K562 (cell line): Measurements from ENCODE around the gene AGO3. TPM values are rescaled to one million over a fixed set of nuclear protein-coding genes. Genes with fewer than 3 reads are reported as not detected.

Experiments used
- ATAC-seq: fragments of 200-7000 bp; cut with Tn5 transposase; 3 replicates; pipeline ENCODE4 v1.9.1; 2020; ENCODE audit warnings: moderate library complexity
- BruUV-seq: library from RNA; stranded (reverse); fragments of 400-500 nt; replicated peaks from 2 replicates; lab custom pipeline; 2021; lab: Mats Ljungman, UMichigan
- CTCF ChIA-PET: fragments of 300-600 bp; formaldehyde crosslinking; extraction: SDS; loops from one replicate; lab custom pipeline; 2021; ENCODE audit warnings: low intra/inter-chr PET ratio; lab: Yijun Ruan, JAX
- POLR2A ChIA-PET: fragments of 300-600, 350-650 bp; sonication (Branson Sonifier 250); formaldehyde crosslinking; extraction: SDS; loops from one replicate; lab custom pipeline; 2021; ENCODE audit warnings: antibody characterized with exemption, inconsistent platforms; lab: Yijun Ruan, JAX
- DNase-seq, 4 experiments: peaks; one replicate each; pipeline versions ENCODE4 v3.0.0 to v3.0.0-alpha.2; 2011 to 2018; ENCODE audit warnings: low spot score in 3 of 4, mixed read lengths in 3 of 4; ENCODE audit errors: extremely low read depth in 1 of 4
- FAIRE-seq: peaks from 2 replicates; lab custom pipeline; 2011; peaks lifted over from hg19 to GRCh38; lab: Jason Lieb, UNC
- H2AFZ ChIP-seq: 2 replicates; pipeline ENCODE4 v1.6.0; 2011; ENCODE audit warnings: low read depth, low read length, control low read depth, inconsistent platforms
- H3K27ac ChIP-seq: fragments of 200-600 bp; 3 replicates; pipeline ENCODE4 v1.8.0; 2011; ENCODE audit warnings: low read depth, mild to moderate bottlenecking, control low read depth, inconsistent platforms, low read length, moderate library complexity, mixed read lengths; ENCODE audit errors: extremely low read depth
- H3K27me3 ChIP-seq, 2 experiments: fragments of 300-600 bp in 1 of 2; 2 replicates in 1 of 2; 3 replicates in 1 of 2; pipeline versions ENCODE4 v1.6.0 to v1.8.0; 2011; ENCODE audit warnings: inconsistent platforms in 2 of 2, low read length in 2 of 2, mild to moderate bottlenecking in 1 of 2, mixed read lengths in 1 of 2, moderate library complexity in 1 of 2; ENCODE audit not compliant: control insufficient read depth in 2 of 2, insufficient read depth in 2 of 2
- H3K36me3 ChIP-seq: fragments of 300-600 bp; 3 replicates; pipeline ENCODE4 v1.8.0; 2011; ENCODE audit warnings: mild to moderate bottlenecking, low read length, inconsistent platforms; ENCODE audit not compliant: control insufficient read depth, insufficient read depth
- H3K4me1 ChIP-seq, 2 experiments: fragments of 200-600 bp in 1 of 2; replicated peaks in 1 of 2; 2 replicates in 1 of 2; 3 replicates in 1 of 2; pipeline versions ENCODE4 v1.5.1 to v1.8.0; 2011; ENCODE audit warnings: inconsistent platforms in 2 of 2, low read length in 2 of 2, mild to moderate bottlenecking in 1 of 2, mixed read lengths in 1 of 2, moderate library complexity in 1 of 2; ENCODE audit not compliant: control insufficient read depth in 2 of 2, insufficient read depth in 2 of 2
- H3K4me2 ChIP-seq: 2 replicates; pipeline ENCODE4 v1.6.1; 2011; ENCODE audit warnings: low read length, control low read depth, inconsistent platforms, mixed read lengths; ENCODE audit not compliant: insufficient read depth
- H3K4me3 ChIP-seq: fragments of 200-600 bp; sonication (generic), shearing (Covaris generic); 2 replicates; pipeline ENCODE4 v1.5.1; 2016; ENCODE audit warnings: control low read depth, inconsistent platforms
- H3K79me2 ChIP-seq: fragments of 200-600 bp; 3 replicates; pipeline ENCODE4 v1.8.0; 2011; ENCODE audit warnings: low read length, inconsistent platforms; ENCODE audit not compliant: control insufficient read depth, insufficient read depth
- H3K9ac ChIP-seq, 2 experiments: 2 replicates each; pipeline versions ENCODE4 v1.6.0 to v1.6.1; 2011; ENCODE audit warnings: low read depth in 2 of 2, low read length in 2 of 2, control low read depth in 1 of 2, inconsistent platforms in 1 of 2, mild to moderate bottlenecking in 1 of 2, mixed read lengths in 1 of 2; ENCODE audit not compliant: insufficient read depth in 1 of 2
- H3K9me1 ChIP-seq: one replicate; pipeline ENCODE4 v1.6.0; 2011; ENCODE audit warnings: inconsistent platforms, mild to moderate bottlenecking, low read length, moderate library complexity; ENCODE audit not compliant: control insufficient read depth, insufficient read depth
- H3K9me3 ChIP-seq: replicated peaks from 2 replicates; pipeline ENCODE4 v1.5.1; 2011; ENCODE audit warnings: low read depth, low read length, inconsistent platforms; ENCODE audit not compliant: control insufficient read depth, insufficient read depth
- H4K20me1 ChIP-seq: replicated peaks from 2 replicates; pipeline ENCODE4 v1.6.1; 2011; ENCODE audit warnings: low read length, inconsistent platforms, mixed read lengths; ENCODE audit not compliant: control insufficient read depth, insufficient read depth
- ARID4B ChIP-seq: sonication (generic); formaldehyde crosslinking; IDR thresholded peaks from 2 replicates; pipeline ENCODE4 v1.8.0; 2022; ENCODE audit warnings: mild to moderate bottlenecking, missing genetic modification reagents
- ATF6 ChIP-seq: sonication (generic); formaldehyde crosslinking; IDR thresholded peaks from 2 replicates; pipeline ENCODE4 v1.4.0; 2020; ENCODE audit warnings: mild to moderate bottlenecking, missing genetic modification reagents
- GTF2F1 ChIP-seq: IDR thresholded peaks from 2 replicates; pipeline ENCODE4 v1.6.1; 2011; ENCODE audit warnings: low read depth, low read length, improper control_type of control experiment
- KDM1A ChIP-seq, 2 experiments: fragments of 450-650 bp; IDR thresholded peaks; 2 replicates each; pipeline ENCODE4 v1.6.1; 2016; ENCODE audit warnings: mild to moderate bottlenecking in 2 of 2
- NR0B1 ChIP-seq: fragments of 450-650 bp; IDR thresholded peaks from one replicate; pipeline ENCODE4 v1.6.1; 2018; ENCODE audit warnings: mild to moderate bottlenecking, moderate library complexity; ENCODE audit not compliant: partially characterized antibody
- POLR2B ChIP-seq: fragments of 450-650 bp; IDR thresholded peaks from 2 replicates; pipeline ENCODE4 v1.6.1; 2018; ENCODE audit warnings: low read depth; ENCODE audit not compliant: partially characterized antibody
- POLR3A ChIP-seq: IDR thresholded peaks from 2 replicates; pipeline ENCODE4 v1.6.1; 2011; ENCODE audit warnings: borderline replicate concordance, mild to moderate bottlenecking, moderate library complexity; ENCODE audit not compliant: insufficient read length, insufficient read depth; ENCODE audit errors: extremely low read depth
- RCOR1 ChIP-seq, 2 experiments: IDR thresholded peaks; 2 replicates each; pipeline ENCODE4 v1.6.1; 2012; ENCODE audit warnings: low read depth in 2 of 2, low read length in 2 of 2, borderline replicate concordance in 1 of 2, improper control_type of control experiment in 1 of 2
- TBP ChIP-seq: optimal IDR thresholded peaks from 2 replicates; pipeline ENCODE3; 2011; ENCODE audit warnings: low read depth, low read length, improper control_type of control experiment
- THAP7 ChIP-seq: fragments of 250-450 bp; sonication (Bioruptor Pico); IDR thresholded peaks from 2 replicates; pipeline ENCODE4 v1.5.0; 2021
- XRCC4 ChIP-seq: IDR thresholded peaks from one replicate; pipeline ENCODE4 v1.6.1; 2011; ENCODE audit not compliant: insufficient read depth, insufficient read length; ENCODE audit errors: extremely low read depth
- ZNF146 ChIP-seq: IDR thresholded peaks from one replicate; pipeline ENCODE4 v1.6.1; 2018; ENCODE audit warnings: missing compliant biosample characterization; ENCODE audit not compliant: unreplicated experiment
- ZNF785 ChIP-seq: fragments of 250-450 bp; sonication (Bioruptor Pico); IDR thresholded peaks from 2 replicates; pipeline ENCODE4 v1.4.0; 2020; ENCODE audit warnings: mild to moderate bottlenecking
- WGBS: fragments of 100-300 bp; shearing (Covaris generic); methylation state at CpG from one replicate; pipeline ENCODE4 v1.1.6; 2016; ENCODE audit warnings: low coverage, mixed read lengths; ENCODE audit not compliant: insufficient coverage; ENCODE audit errors: missing lambda C conversion rate; 5-methylcytosine and 5-hydroxymethylcytosine counted together
- in situ Hi-C: fragments of 300-500 bp; cut with MboI; formaldehyde crosslinking; loops from 4 replicates; pipeline ENCODE4 v1.15.0; 2018; ENCODE audit warnings: inconsistent platforms, mixed read lengths
- intact Hi-C: fragments of 100-400 bp; cut with micrococcal nuclease; formaldehyde crosslinking; loops from 2 replicates; pipeline ENCODE4 v1.14.2; 2022
- polyA plus RNA-seq, 8 experiments: library from polyadenylated mRNA; depleted of rRNA in 4 of 8; stranded (reverse) in 5 of 8; unstranded in 3 of 8; fragments of >200 nt; fragmentation: Nextera tagmentation in 2 of 8; fragmentation: Illumina TruSeq in 1 of 8; extraction: Ambion mirVana in 2 of 8; extraction: Trizol in 1 of 8; gene quantifications; 2 replicates each; pipeline versions ENCODE4 v1.2.1 to v1.2.3, GENCODE V29; 2011 to 2014; ENCODE audit warnings: inconsistent platforms in 1 of 8, missing spikeins in 1 of 8
- total RNA-seq, 7 experiments: library from RNA; depleted of rRNA in 6 of 7; stranded (reverse); fragments of >200 nt in 6 of 7; fragmentation: Illumina TruSeq in 2 of 7; extraction: Trizol in 2 of 7; gene quantifications; 2 replicates each; pipeline versions ENCODE4 v1.2.1 to v1.2.3, GENCODE V29; 2011 to 2021; ENCODE audit warnings: low replicate concordance in 1 of 7

AGO3 gene
- total and polyA plus RNA-seq, 9 of the 15 experiments (the other 6 are each of a cell fraction or from before 2014, with no cell fraction given), result 4.5 to 41.5 (median 22.7) TPM

- no TSS peak for BruUV-seq
- TF ChIP-seq ATF6 (CRISPR knock-in tag), result no peak
- no peak for TF ChIP-seq ZNF785 (CRISPR knock-in tag)
- TF ChIP-seq THAP7, result no peak
- TF ChIP-seq RCOR1 (IDR thresholded peaks at IDR 0.05; ENCODE audit: borderline replicate concordance in 1 of 2, low read depth in 2 of 2, low read length in 2 of 2), result peak in 1 of 2 experiments; percentile 63; a peak in 2 of 4 replicates
- no peak for TF ChIP-seq POLR3A
- no peak for TF ChIP-seq GTF2F1
- TF ChIP-seq ARID4B (CRISPR knock-in tag), result no peak
- TF ChIP-seq NR0B1, result no peak
- no peak for TF ChIP-seq XRCC4
- no peak for TF ChIP-seq POLR2B
- TF ChIP-seq ZNF146 (CRISPR knock-in tag), result no peak
- TF ChIP-seq KDM1A (IDR thresholded peaks at IDR 0.05), result peak; percentile 79 to 86
- TF ChIP-seq TBP, result no peak
- no peak overlapping the region for H3K27ac ChIP-seq
- ATAC-seq (no peak), FAIRE-seq (no peak), DNase-seq (no peak)
- no peaks in the 10 kb centered on the region for H3K36me3 ChIP-seq
- no peaks in the 10 kb centered on the region for H3K9me3 ChIP-seq
- no peak overlapping the region for H3K4me2 ChIP-seq
- H2AFZ ChIP-seq, result no peak overlapping the region
- no peaks in the 10 kb centered on the region for H4K20me1 ChIP-seq
- in situ Hi-C loops (no loop called here), intact Hi-C loops (no loop called here)
- no peaks in the 10 kb centered on the region; a peak in 2 of 5 replicates for H3K4me1 ChIP-seq
- CTCF ChIA-PET, result no interaction called here
- H3K9me1 ChIP-seq, result no peaks in the 10 kb centered on the region
- H3K27me3 ChIP-seq, result no peaks in the 10 kb centered on the region
- H3K79me2 ChIP-seq, result no peaks in the 10 kb centered on the region
- H3K4me3 ChIP-seq, result no peak overlapping the region
- POLR2A ChIA-PET, result interaction anchor here (1.6 kb wide), 1 partner anchor 18 kb away, joined by 3 read pairs; no protein-coding TSS in a partner anchor
- WGBS, result 17% methylated on average over 4 of the region's 4 CpGs
- H3K9ac ChIP-seq, result no peak overlapping the region
Observed at GRCh38 chr1:36076979-36077573, 146.2 kb downstream of the AGO3 start.
